DOHH2 (cell line): ENCODE data around the gene PIK3CB.

ENCODE experiments used
- EZH2phosphoT487 ChIP-seq: fragments of 200-600 bp; sonication (generic); IDR thresholded peaks from 2 replicates; pipeline ENCODE4 v1.6.1; 2017; ENCODE audit warnings: borderline replicate concordance, mild to moderate bottlenecking, antibody characterized with exemption, low read length, moderate library complexity, mixed read lengths
- TF ChIP-seq, protein P1 (sequence below): fragments of 200-600 bp; sonication (generic); IDR thresholded peaks from one replicate; pipeline ENCODE4 v1.5.1; 2014; ENCODE audit warnings: antibody characterized with exemption, mild to moderate bottlenecking, low read depth, low read length; ENCODE audit not compliant: poor library complexity, severe bottlenecking

GRCh38 chr3:138678874-138679392, 155.8 kb downstream of the PIK3CB start:
- TF ChIP-seq, protein P1, sequence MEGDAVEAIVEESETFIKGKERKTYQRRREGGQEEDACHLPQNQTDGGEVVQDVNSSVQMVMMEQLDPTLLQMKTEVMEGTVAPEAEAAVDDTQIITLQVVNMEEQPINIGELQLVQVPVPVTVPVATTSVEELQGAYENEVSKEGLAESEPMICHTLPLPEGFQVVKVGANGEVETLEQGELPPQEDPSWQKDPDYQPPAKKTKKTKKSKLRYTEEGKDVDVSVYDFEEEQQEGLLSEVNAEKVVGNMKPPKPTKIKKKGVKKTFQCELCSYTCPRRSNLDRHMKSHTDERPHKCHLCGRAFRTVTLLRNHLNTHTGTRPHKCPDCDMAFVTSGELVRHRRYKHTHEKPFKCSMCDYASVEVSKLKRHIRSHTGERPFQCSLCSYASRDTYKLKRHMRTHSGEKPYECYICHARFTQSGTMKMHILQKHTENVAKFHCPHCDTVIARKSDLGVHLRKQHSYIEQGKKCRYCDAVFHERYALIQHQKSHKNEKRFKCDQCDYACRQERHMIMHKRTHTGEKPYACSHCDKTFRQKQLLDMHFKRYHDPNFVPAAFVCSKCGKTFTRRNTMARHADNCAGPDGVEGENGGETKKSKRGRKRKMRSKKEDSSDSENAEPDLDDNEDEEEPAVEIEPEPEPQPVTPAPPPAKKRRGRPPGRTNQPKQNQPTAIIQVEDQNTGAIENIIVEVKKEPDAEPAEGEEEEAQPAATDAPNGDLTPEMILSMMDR, result no peak
- TF ChIP-seq EZH2phosphoT487, result no peak
